Fibroblast of pulmonary artery (primary cell): Measurements from ENCODE around the gene WDR1.

ENCODE experiments used
- DNase-seq: peaks from one replicate; pipeline ENCODE4 v3.0.0-alpha.2; 2010; ENCODE audit warnings: low read depth
- H3K4me3 ChIP-seq: replicated peaks from 2 replicates; pipeline ENCODE4 v1.5.1; 2011; ENCODE audit warnings: low read depth, mild to moderate bottlenecking, control low read depth, low read length, moderate library complexity
- TF ChIP-seq, protein P1 (sequence below): IDR thresholded peaks from 2 replicates; pipeline ENCODE4 v1.5.1; 2011; ENCODE audit warnings: mild to moderate bottlenecking, control low read depth, low read length, inconsistent platforms; ENCODE audit errors: missing control alignments

Gene WDR1, protein sequence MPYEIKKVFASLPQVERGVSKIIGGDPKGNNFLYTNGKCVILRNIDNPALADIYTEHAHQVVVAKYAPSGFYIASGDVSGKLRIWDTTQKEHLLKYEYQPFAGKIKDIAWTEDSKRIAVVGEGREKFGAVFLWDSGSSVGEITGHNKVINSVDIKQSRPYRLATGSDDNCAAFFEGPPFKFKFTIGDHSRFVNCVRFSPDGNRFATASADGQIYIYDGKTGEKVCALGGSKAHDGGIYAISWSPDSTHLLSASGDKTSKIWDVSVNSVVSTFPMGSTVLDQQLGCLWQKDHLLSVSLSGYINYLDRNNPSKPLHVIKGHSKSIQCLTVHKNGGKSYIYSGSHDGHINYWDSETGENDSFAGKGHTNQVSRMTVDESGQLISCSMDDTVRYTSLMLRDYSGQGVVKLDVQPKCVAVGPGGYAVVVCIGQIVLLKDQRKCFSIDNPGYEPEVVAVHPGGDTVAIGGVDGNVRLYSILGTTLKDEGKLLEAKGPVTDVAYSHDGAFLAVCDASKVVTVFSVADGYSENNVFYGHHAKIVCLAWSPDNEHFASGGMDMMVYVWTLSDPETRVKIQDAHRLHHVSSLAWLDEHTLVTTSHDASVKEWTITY

DNA sequence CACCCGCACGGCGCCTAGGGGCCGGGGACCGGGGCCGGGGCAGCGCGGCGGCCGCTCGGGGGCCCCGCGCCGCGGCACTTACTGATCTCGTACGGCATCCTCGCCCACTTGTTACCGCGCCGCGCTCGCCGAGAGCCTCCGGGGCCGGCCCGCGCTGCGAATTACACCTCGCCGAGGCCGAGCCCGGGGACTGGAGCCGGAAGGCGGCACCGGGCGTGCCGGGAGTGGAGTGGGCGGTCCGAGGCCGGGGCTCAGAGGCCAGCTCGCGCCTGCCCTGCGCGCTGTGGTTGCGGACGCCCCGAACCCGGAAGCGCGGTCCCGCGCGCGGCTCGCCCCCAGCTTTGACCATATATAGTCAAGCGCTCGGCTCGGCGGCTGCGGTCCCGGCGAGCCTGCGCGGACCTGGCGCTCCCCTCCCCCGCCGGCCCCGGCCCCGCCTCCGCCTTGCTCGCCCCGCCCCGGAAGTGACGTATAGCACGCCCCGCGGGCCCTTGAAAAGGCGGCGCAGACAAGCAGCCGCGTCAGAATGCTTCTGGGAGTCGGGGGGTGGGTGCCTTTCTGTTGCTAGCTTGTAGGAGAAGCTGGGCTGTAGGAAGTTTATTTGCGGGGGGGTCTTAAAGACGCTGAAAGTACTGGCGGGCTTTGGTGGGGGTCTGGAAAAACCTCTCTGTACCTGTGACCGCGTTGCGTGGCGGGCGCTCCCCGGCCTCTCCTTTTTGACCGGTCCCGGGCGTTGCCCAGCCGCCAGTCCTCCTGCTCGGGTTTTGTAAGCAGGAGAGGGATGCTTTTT lies at the start of gene WDR1:
TSS of gene WDR1 (minus strand) at position 231 of the 790 bp plus-strand sequence. CDS start at position 98, 133 bp downstream.
- DNase-seq: peak; percentile 97
- H3K4me3 ChIP-seq: peak within 1 kb of the TSS; percentile 88
- TF ChIP-seq, protein P1, sequence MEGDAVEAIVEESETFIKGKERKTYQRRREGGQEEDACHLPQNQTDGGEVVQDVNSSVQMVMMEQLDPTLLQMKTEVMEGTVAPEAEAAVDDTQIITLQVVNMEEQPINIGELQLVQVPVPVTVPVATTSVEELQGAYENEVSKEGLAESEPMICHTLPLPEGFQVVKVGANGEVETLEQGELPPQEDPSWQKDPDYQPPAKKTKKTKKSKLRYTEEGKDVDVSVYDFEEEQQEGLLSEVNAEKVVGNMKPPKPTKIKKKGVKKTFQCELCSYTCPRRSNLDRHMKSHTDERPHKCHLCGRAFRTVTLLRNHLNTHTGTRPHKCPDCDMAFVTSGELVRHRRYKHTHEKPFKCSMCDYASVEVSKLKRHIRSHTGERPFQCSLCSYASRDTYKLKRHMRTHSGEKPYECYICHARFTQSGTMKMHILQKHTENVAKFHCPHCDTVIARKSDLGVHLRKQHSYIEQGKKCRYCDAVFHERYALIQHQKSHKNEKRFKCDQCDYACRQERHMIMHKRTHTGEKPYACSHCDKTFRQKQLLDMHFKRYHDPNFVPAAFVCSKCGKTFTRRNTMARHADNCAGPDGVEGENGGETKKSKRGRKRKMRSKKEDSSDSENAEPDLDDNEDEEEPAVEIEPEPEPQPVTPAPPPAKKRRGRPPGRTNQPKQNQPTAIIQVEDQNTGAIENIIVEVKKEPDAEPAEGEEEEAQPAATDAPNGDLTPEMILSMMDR: no peak

DNA sequence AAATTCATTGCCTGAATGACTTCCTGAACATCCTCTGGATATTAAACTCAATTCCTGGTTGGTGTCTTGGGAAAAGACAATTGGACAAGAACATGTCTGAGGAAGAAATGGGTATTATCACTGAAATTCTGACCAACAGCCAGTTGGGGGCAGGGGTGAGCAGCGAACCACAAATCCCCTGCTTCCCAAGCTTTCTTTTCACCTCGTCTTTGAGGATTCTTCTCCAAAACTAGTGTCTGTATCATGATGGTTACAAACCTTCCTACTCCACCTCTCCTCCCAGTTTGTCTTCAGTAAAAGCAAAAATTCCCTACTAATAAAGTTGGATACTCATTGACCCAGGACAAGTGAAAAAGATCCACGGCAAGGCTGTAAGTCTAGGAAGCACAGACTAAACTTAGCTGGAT lies 48.3 kb upstream of the WDR1 start:
- peak; percentile 82 for DNase-seq
- TF ChIP-seq, protein P1: peak; percentile 81
- H3K4me3 ChIP-seq: no peak overlapping the region

DNA sequence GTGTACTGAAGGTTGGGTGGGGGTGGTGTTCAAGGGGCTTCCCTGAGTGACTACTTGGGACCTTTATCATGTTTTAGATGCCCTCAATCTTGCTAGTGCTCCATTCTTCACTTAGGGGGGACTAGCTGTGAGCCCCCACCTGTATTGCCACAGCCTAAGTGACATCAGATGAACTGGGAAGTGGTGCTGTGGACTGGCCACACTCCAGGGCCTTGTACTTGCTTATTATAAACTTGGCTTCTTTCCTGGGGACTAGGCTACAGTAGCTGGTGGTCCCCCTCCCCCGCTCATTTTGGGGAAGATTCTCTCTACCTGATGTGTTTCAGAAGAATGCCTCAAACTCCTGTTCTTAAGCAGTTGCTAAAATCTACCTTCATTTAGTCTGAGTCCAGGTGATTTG lies 46.7 kb upstream of the WDR1 start:
- H3K4me3 ChIP-seq: no peak overlapping the region
- TF ChIP-seq, protein P1: no peak
- DNase-seq: no peak

DNA sequence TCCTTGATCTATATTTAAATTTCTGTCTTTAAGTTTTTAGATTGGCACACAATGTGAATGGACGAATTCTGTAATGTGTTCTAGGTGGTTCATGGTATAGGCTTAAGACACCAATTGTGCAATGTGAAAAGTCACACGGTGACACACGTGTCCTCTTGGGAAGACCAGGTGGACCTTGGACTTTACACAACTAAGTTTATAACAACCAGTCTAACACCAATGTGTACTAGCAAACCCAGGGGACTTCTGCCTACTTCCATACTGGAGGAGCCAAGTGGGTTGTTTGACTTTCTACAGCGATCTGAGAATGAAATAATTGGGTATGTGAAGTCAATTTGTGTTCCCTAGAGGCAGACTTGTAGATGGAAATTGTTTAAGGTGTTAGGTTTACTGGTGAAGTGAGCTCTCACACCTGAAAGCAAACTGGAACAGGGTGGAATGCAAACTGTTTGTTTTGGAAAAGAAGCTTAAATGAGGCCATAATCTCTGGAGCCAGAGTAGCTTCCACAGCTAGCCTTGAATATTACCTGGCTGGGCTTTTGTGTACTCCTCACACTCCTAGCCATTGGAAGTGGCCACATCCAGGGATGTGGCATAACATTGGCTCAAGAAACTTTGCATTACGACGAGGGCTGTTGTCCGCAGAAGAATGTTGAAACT lies 45.9 kb upstream of the WDR1 start:
- no peak overlapping the region for H3K4me3 ChIP-seq
- no peak for DNase-seq
- TF ChIP-seq, protein P1: no peak

DNA sequence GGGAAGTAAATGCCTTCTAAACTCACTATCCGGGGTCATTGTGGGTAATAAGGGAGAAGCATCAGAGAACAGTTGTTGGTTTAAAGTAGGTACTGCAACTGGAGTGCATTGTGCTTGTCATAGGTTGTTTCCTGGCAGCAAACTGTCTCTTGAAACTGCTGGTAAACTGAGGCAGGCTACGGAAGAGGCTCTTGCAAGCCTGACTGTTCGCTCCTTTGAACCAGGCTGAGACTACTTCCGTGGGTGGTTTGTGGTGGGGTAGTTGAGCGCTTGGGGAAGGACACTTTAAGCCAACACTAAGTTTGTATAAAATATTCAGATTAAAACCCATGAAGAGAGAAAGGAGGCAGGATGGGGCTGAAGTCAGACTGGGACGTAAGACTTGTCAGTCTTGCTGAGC lies 45.2 kb upstream of the WDR1 start:
- no peak for DNase-seq
- H3K4me3 ChIP-seq: no peak overlapping the region
- TF ChIP-seq, protein P1: no peak

DNA sequence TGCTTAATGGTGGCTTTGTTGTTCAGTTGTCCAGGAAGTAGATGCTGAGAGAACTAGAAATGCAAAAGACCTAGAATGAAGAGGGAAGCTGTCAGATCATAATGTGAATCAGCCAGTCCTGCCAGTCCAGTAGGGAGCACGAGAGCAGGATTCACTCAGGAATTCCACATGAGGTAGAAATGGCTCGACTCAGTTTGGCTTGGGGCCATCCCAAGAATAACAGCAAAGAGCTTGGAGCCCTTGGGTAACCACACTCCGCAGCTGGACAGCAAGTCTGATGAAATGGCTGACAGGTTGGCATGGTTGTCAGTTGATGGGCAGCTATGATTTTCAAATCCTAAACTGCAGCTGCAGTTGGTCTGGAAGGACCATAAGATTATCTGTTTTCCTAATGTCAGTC lies 44.5 kb upstream of the WDR1 start:
- TF ChIP-seq, protein P1: no peak
- H3K4me3 ChIP-seq: no peak overlapping the region
- peak; percentile 39 for DNase-seq
